ENCODE data around the gene ZNF469.

Gene ZNF469

DNA sequence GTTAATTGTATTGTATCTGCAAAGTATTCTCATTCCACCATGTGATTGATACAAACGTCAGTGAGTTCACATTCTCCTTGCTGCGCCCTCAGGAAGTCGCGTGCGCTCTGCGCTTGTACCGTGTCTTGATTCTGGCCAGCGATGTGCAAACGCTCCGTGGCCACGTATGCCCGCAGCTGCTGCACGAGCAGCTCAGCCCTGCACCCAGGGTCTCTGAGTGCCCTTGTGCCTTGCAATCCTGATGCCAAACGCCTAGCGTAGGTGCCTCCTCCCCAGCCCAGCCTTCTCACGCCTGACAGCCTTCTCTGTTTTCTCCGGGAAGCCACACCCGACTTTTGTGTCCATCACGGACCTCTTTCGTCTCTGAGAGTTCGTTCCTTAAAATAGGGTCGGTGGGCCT, 9.4 kb downstream of the ZNF469 start:
- no peak for DNase-seq (ENCODE audit: low read depth in 2 of 2, low spot score in 1 of 2)

DNA sequence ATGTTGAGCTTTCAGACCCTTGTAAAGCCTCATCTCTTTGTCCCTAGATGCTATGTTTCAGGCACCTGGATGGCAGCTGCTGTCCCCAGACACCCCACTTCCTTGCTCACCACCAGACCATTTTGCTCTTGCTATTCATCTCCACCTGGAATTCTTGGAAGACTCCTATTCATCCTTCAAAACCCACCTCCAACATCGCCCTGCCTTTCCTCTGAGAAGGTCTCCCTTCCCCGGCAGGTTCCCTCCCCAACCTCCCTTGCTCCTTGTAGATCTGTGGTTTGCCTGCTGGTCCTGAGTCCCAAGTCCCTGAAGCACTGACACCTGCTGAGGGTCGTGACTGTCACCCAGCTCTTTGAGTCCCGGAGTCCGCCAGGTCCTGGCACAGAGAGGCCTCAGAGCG, 9.9 kb downstream of the ZNF469 start:
- DNase-seq (ENCODE audit: low read depth in 2 of 2, low spot score in 1 of 2), result no peak

DNA sequence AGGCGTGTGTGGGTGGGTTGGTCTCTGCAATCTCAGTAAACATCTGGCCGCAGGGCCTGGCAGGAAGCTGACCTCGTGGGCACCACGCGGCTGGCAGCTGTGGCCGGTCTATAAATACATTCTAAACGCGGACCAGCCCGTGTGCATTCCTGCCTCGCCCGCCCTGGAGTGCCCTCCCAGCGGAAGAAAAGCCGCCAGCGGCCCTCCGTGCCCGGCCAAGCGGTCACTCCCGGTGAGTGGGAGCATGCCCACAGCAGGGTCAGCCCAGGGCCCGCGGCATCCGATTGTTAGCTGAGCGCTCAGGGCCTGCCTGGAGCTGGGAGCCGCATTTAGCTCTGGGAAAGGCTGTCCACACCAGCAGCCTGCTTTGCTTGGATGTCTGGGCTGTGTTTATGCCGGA, 10.3 kb downstream of the ZNF469 start:
- DNase-seq (ENCODE audit: low read depth in 2 of 2, low spot score in 1 of 2), result no peak

DNA sequence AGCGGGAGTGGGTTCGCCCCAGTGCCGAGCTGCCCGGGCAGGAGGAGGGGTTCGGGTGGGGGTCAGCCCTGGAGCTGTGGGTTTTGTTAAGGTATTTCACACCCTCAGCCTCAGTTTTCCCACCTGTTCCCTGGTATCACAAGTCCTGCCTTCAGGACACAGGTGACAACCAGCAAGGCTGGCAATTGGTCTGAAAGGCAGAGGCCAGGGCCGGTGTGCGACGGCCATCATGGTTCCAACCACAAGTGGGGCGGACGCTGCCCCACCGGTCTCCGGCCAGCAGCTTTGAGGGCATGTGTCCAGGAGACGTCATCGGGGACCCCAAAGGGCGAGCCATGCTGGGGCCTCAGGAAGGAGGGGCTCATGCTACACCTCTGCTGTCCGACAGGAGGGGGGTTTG, 10.8 kb downstream of the ZNF469 start:
- DNase-seq (ENCODE audit: low read depth in 2 of 2, low spot score in 1 of 2), result no peak

DNA sequence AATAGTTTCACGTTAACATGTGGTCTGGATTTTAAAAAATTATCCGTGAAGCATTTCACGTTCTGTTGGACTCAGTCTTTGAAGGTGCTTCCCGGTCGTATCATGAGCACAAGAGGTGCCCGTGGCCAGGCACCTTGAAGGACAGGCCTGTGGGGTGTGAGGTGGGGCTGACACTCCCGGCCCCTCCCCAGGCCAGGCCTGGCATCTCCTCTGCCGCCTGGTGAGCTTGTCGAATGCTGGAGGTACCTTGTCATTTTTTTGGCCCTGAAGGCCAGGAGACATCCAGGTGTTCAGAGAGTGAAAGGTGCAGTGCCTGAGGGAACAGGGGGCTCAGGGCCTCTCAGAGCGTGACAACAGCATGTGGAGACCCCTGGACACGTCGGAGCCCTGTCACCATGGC, 11.7 kb downstream of the ZNF469 start:
- DNase-seq (ENCODE audit: low read depth in 2 of 2, low spot score in 1 of 2), result no peak

DNA sequence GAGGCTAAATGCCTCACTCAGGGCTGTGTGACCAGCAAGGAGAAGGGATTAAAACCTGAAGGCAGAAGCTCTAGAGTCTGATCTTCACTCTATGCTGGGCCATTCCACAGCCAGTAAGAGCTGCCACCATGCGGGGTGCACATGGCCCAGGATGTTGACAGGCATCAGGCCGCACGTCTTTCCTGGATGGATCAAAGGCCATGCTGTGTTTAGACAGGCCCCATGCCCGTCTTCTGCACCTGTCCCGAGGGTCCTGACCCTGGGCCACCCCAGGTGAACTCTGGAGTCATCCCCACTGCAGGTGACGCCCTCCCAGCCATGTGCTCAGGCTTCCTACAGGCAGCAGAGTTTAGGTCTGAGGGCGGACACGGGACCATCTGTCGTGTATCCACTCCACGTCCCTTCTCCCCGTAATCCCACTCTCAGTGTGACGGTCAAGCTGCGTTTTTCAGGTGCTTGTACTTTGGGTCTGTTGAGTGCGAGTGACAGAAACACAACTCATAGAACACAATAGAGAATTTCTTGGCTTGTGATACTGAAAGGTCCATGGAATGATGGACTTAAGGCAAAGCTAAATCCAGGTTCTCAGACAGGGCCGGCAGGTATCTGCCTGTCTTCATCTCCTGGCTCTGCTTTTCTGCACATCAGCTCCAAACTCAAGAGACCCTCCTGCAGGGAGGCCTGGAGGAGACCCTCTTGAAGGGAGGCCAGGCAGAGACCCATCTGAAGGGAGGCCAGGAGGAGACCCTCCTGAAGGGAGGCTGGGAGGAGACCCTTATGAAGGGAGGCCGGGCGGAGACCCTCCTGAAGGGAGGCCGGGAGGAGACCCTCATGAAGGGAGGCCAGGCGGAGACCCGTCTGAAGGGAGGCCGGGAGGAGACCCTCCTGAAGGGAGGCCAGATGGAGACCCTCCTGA, 13.2 kb downstream of the ZNF469 start:
- DNase-seq (ENCODE audit: low read depth in 2 of 2, low spot score in 1 of 2), result no peak

DNA sequence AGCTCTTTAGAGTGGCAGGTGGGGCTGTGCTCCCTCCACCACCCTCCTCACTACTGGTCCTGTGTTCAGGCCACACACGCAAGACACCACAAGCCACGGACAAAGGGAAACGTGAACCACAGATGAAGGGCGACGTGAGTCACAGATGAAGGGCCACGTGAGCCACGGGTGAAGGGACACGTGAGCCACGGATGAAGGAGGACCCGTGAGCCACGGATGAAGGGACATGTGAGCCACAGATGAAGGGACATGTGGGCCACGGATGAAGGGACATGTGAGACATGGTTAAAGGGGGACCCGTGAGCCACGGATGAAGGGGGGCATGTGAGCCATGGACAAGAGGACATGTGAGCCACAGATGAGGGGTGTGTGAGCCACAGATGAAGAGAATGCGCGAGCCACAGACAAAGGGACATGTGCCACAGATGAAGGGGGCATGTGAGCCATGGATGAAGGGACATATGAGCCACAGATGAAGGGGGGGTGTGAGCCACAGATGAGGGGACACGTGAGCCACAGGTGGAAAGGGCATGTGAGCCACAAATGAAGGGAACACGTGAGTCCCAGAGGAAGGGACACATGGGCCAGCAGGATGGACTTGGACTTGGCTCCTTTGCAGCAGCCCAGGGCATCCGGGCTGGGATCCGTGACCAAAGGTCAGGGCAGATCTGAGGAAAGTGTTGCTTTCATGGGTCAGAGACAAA, 15.6 kb downstream of the ZNF469 start:
- no peak for DNase-seq (ENCODE audit: low read depth in 2 of 2, low spot score in 1 of 2)

DNA sequence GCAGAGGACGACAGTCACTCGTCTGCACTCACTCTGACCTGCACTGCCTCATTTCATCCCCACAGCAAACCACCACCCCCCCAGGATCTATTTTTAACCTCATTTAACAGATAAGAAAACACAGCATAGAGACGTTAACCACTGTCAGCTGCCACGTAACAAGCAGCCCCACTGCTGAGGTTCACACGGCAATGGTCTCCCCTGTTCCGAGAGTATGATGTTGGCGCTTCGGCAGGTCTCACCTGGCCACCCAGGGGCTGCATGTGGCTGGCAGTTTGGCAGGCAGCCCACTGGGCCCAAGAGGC, 16.1 kb downstream of the ZNF469 start:
- DNase-seq (ENCODE audit: low read depth in 2 of 2, low spot score in 1 of 2), result no peak

DNA sequence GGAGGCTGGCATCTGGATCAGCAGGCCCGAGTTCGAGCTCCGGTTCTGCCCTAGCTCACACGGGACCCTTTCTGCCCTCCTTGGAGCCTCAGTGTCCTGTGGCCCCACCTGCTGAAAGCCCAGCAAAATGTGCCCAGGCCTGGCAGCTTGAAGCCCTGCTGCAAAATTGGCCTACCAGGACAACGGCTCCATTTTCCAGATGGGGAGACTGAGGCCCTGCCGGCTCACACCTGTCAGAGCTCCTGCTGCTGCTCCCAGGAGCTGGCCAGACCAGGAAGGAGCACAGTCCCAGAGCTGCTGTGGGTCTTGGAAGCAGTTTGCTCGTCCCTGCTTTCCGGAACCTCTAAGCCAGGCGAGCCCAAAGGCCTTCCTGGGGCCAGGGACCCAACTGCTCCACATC, 17.4 kb downstream of the ZNF469 start:
- no peak for DNase-seq (ENCODE audit: low read depth in 2 of 2, low spot score in 1 of 2)

DNA sequence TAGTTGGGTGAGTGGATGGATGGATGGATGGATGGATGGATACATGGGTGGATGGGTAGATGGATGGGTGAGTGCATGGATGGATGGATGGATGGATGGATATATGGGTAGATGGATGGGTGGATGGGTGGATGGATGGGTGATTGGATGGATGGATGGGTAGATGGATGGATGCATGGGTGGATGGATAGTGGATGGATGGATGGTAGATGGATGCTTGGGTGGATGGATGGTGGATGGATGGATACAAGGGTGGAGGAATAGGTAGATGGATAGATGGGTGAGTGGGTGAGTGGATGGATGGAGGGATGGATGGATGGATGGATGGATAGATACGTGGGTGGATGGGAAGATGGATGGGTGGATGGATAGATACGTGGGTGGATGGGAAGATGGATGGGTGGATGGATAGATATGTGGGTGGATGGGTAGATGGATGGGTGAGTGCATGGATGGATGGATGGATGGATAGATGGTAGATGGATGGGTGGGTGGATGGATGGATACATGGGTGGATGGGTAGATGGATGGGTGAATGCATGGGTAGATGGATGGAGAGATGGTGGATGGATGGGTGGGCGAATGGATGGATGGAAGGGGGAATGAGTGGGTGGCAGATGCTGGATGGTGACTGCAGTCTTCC, 19.0 kb downstream of the ZNF469 start:
- no peak for DNase-seq (ENCODE audit: low read depth in 2 of 2, low spot score in 1 of 2)

DNA sequence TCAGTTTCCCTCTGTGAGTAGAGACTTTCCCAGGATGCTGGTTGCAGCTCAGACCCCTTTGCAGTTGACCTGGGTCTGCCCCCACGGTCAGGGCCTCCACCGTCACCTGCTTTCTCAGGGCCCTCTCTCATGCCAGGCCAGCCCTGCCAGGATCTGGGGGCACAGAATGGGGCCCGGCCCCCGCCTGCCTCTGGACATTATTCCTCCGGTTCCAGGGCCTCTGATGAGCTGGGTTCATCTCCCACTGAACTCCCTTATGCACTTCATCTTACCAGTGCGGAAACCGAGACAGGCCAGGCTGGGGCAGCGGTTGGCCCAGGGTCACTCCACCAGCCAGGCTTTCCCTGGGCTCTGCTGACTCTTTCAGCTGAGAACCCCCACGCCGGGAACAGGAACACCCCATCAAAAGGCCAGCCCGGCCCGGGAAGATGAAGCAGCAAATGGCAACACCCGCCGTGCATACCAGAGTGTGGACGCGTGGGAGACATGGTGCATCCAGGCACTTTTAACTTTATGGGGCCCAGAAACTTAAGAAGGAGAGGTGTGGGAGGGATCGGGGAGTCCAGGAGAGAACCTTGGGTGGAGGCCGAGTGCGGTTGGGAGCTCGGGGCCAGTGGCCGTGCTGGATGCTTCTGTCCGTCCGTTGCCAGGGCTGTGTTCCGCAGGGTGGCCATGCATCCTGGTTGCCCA, 19.9 kb downstream of the ZNF469 start:
- DNase-seq (ENCODE audit: low read depth in 2 of 2, low spot score in 1 of 2), result no peak

DNA sequence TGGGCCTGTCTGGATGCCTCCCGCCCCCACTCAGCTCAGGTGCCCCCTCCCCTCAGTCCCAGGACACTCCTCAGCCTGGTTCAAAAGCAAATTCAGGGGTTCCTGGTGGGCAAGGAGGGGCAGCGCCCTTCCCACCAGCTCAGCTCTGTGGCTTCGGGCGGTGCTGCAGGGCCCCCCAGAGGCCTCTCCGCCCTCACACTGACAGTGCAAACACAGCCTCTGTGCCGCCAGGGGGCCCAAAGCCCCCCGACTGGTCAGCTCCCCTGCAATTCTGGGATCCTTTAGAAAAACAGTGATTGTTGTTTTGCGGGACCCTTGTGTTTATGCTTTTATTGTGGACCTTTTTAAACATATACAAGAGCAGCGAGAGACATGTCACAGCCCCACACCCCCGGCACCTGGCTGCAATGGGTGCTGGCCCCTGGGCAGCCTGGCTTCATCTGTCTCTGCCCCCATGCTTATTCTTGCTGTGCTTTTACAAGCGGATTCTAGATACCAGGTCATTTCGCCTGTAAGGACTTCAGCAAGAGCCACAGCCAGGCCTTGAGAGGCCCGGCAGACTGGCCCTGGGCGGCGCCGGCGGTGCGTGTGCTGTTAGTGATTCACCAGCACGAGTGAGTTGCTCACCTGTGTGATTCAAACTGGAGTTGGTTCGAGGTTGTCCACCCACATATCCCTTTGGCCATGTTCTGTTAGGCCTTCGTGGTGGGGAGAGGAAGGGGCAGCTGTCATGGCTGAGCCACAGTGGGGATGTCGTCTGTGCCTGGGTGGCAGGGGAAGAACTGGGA, 21.2 kb downstream of the ZNF469 start:
- no peak for DNase-seq (ENCODE audit: low read depth in 2 of 2, low spot score in 1 of 2)

DNA sequence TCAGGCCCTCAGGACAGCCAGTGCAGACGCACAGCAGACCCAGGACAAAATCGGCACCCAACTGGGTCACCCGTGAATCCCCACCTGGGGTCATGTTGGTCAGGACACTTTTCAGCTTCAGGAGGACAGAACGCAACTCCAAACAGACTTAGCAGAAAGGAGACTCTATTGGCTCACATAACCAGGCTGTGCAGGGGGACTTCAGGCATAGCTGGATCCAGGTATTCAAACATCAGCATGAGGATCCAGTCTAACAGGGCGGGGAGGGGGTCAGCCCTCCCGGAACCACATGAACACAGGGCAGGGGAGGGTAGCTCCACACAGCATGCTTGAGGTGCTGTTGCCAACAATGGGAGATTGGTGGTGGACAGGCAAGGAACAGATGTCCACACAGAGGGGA, 22.0 kb downstream of the ZNF469 start:
- DNase-seq (ENCODE audit: low read depth in 2 of 2, low spot score in 1 of 2), result no peak

DNA sequence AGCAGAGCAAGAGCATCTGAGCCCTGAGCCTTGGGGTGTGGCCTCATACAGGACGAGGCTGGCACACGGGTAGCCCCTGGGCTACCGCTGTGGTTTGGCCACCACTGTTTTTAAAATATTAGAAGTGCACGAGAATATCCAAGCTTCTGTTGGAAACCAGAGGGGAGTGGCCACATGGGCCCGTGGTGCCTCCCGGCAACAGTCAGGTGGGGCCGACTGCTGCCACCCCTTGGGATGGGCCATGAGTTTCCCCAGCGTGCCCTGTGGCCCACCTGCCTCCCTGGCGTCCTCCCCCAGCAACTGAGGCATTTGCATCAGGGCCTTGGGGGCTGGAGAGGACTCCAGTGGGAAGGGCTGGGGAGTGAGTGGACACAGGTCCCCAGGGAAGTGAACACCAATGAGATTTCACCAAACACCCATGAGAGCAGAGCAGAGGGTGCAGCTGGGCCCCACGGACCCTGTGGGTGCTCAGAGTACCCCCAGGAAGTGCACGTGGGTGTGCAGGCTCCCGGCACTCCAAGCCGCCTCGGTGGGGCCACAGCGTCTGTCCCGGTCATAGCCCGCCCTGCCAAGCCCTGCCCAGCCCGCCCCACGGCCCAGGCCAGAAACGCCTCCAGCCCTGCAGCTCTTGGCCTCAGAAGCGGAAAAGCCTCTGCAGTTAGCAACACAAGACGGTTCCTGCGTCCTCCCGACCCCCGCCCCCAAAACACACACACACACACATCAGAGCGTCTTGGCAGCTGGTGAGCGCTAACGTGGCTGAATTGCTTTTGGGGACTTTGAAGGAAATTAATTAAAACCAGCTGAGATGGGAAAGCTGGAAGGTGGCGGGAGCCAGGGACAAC, 22.7 kb downstream of the ZNF469 start:
- DNase-seq (ENCODE audit: low read depth in 2 of 2, low spot score in 1 of 2), result no peak

DNA sequence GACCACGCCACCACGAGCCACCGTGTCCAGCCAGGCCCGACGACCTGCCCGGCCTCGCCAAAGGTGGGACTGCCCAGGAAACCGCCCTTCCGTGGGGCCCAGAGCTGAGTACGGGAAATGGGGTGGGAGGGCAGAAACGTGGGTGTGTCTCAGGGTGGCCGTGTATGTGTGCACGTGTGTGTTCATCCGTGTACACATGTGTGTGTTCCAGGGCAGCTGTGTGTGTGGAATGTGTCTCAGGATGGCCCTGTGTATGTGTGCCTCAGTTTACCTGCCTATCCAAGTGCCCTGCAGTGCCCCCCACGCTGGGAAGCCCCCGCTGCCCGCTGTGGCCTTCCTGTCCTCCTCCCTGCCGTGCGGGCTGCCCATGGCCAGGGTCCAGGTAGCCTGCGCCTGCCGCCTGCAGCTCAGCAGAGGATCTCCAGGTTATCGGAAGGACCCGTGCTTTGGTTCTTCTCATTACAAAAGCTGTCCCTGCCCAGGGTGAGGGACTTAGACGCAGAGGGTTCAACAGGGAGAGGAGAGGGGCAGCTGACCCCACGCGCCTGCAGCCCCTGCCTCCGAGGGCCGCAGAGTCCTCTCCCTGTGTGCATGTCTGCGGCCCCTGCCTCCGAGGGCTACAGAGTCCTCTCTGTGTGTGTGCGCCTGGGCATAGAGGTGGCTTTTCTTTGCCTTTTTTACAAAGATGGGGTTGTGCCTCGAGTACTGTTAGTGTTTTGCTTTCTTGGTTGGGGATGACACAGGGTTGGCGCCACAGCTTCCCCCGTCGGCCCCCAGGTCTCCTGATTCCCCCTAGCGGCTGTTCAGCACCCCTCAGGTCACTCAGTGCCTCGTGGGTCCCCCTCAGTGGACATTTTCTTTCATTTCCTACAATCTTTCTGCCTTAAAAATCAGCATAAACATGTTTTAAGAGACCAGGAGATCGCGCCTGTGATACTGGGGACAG, 23.6 kb downstream of the ZNF469 start:
- DNase-seq (ENCODE audit: low read depth in 2 of 2, low spot score in 1 of 2), result no peak

DNA sequence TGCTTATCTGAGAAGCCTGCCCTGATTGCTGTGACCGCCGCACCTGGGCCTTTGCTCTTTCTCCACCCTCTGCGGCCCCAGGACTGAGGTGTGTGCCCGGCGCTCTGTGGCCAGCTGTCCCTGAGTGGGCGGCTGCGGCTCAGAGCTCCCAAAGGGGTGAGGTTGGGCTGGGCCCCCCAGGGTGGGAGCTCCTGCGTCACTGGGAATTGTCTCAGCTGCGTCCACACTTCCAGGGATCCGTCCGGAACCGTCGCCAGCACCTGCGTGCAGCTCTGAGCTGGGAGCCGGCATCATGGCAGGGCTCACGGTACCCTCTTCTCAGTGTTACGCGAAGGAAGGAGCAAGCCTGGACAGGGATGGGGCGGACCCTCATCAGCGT, 24.3 kb downstream of the ZNF469 start:
- no peak for DNase-seq (ENCODE audit: low read depth in 2 of 2, low spot score in 1 of 2)

DNA sequence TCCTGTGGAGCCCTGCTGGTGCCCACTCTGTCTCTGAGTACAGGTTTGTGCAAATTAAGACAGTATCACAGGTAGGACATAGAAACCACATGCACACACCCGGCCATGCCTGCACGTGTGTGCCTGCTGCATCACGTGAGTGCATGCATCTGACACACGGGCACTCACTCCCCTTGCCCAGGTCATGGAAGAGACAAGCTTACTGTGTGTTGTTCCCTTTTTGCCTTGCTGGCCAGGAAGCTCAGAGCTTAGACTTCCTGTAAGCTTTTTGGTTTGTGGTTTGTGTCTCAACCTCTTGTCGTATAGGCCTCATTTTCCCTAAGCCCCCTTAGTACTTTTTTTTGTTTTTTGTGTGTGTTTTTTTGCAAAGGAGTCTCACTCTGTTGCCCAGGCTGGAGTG, 25.0 kb downstream of the ZNF469 start:
- DNase-seq (ENCODE audit: low read depth in 2 of 2, low spot score in 1 of 2), result no peak

DNA sequence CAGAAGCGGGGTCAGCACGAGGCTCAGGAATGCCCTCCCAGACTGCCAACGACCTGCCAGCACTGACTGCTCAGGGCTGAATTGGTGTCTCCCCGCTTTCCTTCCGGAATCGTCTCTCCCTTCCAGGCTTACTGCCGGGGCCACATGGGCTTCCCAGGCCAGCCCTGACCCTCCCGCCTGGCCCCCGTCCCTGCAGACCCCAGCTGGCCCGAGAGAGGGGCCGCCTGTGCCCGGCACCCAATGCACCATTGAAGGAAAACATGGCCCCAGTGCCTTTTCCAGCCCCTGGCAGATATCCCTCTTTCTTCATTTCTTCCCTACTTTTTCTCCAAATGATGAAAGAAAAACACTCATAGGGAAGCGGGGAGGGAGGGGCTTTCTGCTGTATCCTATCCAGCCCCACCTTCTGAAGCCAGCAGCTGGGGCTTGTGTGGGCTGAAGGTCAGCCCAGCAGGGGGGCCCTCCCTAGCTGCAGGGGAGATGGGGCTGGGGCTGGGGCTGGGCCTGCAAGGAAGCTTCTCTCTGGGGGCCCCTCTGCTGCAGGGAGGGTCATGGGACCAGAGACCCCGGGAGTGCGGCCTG, 25.9 kb downstream of the ZNF469 start:
- DNase-seq (ENCODE audit: low read depth in 2 of 2, low spot score in 1 of 2), result no peak

Data from stimulated activated CD8-positive, alpha-beta memory T cell treated with anti-CD3 and anti-CD28 coated beads, Interleukin-4, amount 100 ng/mL, for 1 hour (primary cell).